K562 treated with DMSO at 1 percent for 48 hours (cell line): Measurements from ENCODE around the gene GSAP. TPM values are rescaled to one million over a fixed set of nuclear protein-coding genes. Genes with fewer than 3 reads are reported as not detected.

Experiments
- total RNA-seq: library from RNA; unstranded; fragments of 300-600 nt; gene quantifications from 2 replicates; pipeline ENCODE4 v1.2.3, GENCODE V29; 2022; ENCODE audit warnings: low replicate concordance; ENCODE audit errors: extremely low read depth

The GSAP gene
- total RNA-seq: not detected in 2 replicates

DNA sequence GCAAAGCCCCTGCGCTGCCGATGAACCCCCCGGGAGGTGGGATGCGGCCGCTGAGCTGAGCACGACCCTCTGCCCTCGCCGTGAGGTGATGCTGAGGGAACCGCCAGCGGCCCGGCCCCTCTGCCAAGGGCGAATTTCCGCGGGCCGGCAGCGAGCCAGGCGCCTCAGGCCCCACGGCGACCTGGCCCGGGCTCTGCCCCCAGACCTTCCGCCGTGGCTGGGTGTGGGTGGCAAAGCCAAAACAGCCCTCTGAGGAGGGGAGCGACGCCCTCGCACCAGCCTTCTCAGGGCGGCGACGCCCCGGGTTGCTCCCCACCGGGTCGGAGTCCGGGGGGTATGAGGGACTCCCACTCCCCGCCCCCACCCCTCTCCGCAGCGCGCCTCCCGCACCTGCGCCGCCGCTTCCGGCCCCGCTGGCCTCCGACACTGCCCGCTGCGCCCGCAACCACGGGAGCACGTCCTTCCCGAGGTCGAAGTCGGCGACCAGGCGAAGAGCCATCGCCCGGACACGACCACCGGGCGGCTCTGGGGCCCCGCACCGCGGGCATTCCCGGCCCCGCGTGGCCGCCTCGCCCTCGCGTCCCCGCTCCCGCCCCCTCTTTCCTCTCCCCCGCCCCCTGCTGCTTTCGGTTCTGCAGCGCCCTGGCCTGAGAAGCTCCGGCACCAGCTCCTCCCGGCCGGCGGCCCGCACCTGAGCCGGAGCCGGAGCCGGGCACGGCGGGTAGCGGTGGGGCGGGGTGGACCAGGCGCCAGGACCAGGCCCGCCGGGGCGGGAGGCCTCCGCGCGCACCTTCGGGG, at the start of gene GSAP:
TSS of gene GSAP (minus strand) at position 527 of the 798 bp plus-strand sequence. CDS start at position 499, 28 bp downstream.

Other genes with a start within 250 kb of the GSAP start
- not detected in 2 replicates for gene FGL2, start 216.5 kb downstream of the GSAP start, total RNA-seq
- not detected in 2 replicates for gene PTPN12, start 120.9 kb upstream of the GSAP start, total RNA-seq